BE2C (cell line): ENCODE measurements around the gene CCDC6.

Source experiments
- DNase-seq: peaks from one replicate; pipeline ENCODE4 v3.0.0-alpha.2; 2020
- H3K27me3 ChIP-seq: fragments of 250-450 bp; sonication (Bioruptor Pico); 2 replicates; pipeline ENCODE4 v1.5.1; 2020; ENCODE audit warnings: mild to moderate bottlenecking
- H3K36me3 ChIP-seq: fragments of 250-450 bp; sonication (Bioruptor Pico); 2 replicates; pipeline ENCODE4 v1.5.1; 2020; ENCODE audit warnings: mild to moderate bottlenecking
- H3K4me1 ChIP-seq: fragments of 250-450 bp; sonication (Bioruptor Pico); 2 replicates; pipeline ENCODE4 v1.5.1; 2020
- H3K4me3 ChIP-seq: 2 replicates; pipeline ENCODE4 v1.5.1; 2011; ENCODE audit warnings: low read depth, low read length
- H3K9me3 ChIP-seq: fragments of 250-450 bp; sonication (Bioruptor Pico); 2 replicates; pipeline ENCODE4 v1.5.1; 2020
- TF ChIP-seq, protein P1 (sequence below): IDR thresholded peaks from 2 replicates; pipeline ENCODE4 v1.5.1; 2012; ENCODE audit warnings: mild to moderate bottlenecking, low read depth, low read length

CCDC6 gene

DNA sequence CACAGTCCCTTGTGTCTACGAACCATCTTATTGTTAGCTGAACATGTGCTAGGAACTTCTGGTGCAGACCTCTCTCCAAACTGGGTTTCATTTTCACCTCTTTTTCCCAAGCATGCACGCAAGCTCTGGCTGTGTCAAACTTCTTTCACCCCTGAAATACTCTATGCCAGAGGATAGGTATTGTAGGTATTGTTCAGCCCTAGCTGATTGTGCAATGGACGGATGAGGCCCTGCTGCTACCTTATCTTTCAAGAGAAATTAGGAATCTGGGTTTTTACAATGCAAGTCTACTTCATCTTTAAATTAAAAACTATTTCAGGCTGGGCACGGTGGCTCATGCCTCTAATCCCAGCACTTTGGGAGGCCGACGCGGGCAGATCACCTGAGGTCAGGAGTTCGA lies 124.8 kb downstream of the CCDC6 start:
- Histone ChIP-seq H3K9me3 (no peaks in the 10 kb centered on the region), H3K27me3 (no peaks in the 10 kb centered on the region), H3K36me3 (no peaks in the 10 kb centered on the region), H3K4me3 (no peak overlapping the region), H3K4me1 (no peaks in the 10 kb centered on the region)
- TF ChIP-seq, protein P1, sequence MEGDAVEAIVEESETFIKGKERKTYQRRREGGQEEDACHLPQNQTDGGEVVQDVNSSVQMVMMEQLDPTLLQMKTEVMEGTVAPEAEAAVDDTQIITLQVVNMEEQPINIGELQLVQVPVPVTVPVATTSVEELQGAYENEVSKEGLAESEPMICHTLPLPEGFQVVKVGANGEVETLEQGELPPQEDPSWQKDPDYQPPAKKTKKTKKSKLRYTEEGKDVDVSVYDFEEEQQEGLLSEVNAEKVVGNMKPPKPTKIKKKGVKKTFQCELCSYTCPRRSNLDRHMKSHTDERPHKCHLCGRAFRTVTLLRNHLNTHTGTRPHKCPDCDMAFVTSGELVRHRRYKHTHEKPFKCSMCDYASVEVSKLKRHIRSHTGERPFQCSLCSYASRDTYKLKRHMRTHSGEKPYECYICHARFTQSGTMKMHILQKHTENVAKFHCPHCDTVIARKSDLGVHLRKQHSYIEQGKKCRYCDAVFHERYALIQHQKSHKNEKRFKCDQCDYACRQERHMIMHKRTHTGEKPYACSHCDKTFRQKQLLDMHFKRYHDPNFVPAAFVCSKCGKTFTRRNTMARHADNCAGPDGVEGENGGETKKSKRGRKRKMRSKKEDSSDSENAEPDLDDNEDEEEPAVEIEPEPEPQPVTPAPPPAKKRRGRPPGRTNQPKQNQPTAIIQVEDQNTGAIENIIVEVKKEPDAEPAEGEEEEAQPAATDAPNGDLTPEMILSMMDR, result no peak
- DNase-seq, result no peak

GRCh38 chr10:59779756-59780533 lies 126.4 kb downstream of the CCDC6 start:
- no peaks in the 10 kb centered on the region for H3K4me1 ChIP-seq
- no peak overlapping the region for H3K4me3 ChIP-seq
- H3K9me3 ChIP-seq, result no peaks in the 10 kb centered on the region
- TF ChIP-seq, protein P1, result no peak
- H3K27me3 ChIP-seq, result no peaks in the 10 kb centered on the region
- no peaks in the 10 kb centered on the region for H3K36me3 ChIP-seq
- DNase-seq, result no peak

GRCh38 chr10:59774451-59774850 lies 131.9 kb downstream of the CCDC6 start:
- H3K27me3 ChIP-seq, result no peaks in the 10 kb centered on the region
- no peak overlapping the region for H3K4me3 ChIP-seq
- no peaks in the 10 kb centered on the region for H3K36me3 ChIP-seq
- no peak for DNase-seq
- H3K4me1 ChIP-seq, result no peaks in the 10 kb centered on the region
- TF ChIP-seq, protein P1, result no peak
- H3K9me3 ChIP-seq, result no peaks in the 10 kb centered on the region

- no peak for DNase-seq
- Histone ChIP-seq H3K4me3 (no peak overlapping the region), H3K4me1 (no peaks in the 10 kb centered on the region), H3K27me3 (no peaks in the 10 kb centered on the region), H3K9me3 (no peaks in the 10 kb centered on the region), H3K36me3 (no peaks in the 10 kb centered on the region)
- TF ChIP-seq, protein P1, result no peak
These were observed 133.3 kb downstream of the CCDC6 start for GRCh38 chr10:59773088-59773487.

- no peaks in the 10 kb centered on the region for H3K4me1 ChIP-seq
- no peak for DNase-seq
- no peaks in the 10 kb centered on the region for H3K27me3 ChIP-seq
- H3K9me3 ChIP-seq, result no peaks in the 10 kb centered on the region
- TF ChIP-seq, protein P1, result no peak
- no peaks in the 10 kb centered on the region for H3K36me3 ChIP-seq
- no peak overlapping the region for H3K4me3 ChIP-seq
These were observed 135.1 kb downstream of the CCDC6 start for GRCh38 chr10:59771162-59771807.

DNA sequence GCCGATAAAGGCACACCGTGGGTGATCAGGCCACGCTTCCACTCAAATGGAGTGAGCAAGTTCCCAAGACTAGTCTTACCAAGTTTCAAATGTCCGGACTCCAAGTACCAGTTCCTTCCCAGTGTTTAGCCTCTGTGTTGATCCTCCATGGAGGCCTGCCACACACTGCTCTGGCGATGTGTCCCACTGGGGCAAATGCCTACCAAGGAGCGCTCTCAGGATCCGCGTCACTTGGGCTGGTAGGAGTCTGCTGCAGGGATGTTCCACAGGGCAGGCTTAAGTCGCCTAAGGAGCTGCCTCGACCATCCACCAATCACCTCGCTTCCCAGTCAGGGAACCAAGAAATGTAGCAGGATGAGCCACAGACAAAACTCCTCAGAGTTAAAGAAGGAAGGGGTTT lies 135.7 kb downstream of the CCDC6 start:
- Histone ChIP-seq H3K27me3 (no peaks in the 10 kb centered on the region), H3K36me3 (no peaks in the 10 kb centered on the region), H3K4me1 (no peaks in the 10 kb centered on the region), H3K4me3 (no peak overlapping the region), H3K9me3 (no peaks in the 10 kb centered on the region)
- TF ChIP-seq, protein P1, result no peak
- DNase-seq, result no peak
